ENCODE data around the gene RANBP1. TPM values are rescaled to one million over a fixed set of nuclear protein-coding genes. Genes with fewer than 3 reads are reported as not detected.

Gene RANBP1
- total and polyA plus RNA-seq, 2 of the 13 experiments (the other 11 are each of a cell fraction or from before 2014, with no cell fraction given): 181 to 492 TPM

DNA sequence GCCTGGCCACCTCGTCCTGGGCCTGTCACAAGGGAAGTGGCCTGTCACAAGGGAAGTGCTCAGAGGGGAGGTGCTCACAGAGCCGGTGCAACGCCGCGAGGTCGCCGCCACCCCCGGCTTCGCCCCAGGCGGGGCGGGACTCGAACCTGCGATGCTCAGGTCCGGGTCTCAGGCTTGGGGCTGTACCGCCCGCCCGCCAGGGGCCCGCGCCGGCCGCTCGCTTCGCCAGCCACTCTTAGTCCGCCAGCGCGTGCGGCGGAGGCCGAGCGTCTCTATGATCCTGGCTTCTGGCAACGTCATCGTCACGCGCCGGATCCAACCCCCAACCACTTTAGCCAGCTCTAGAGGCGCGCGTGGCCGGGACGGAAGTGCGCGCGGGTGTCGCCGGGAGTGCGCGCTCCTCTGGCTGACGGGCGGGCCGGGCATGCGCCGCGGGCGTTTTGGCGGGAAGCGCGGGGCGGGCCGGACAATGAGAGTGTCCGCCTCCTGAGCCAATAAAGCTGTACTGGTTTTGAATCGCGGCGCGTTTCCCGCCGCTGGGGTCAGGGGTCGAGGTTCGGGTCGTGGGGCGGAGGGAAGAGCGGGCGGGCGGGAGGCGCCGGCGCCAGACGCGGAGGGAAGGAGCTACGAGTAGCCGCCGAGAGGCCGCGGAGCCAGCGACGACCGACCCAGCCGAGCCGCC is 1.2 kb downstream of the RANBP1 start, which contains the start of gene TRMT2A (continued):
- TF ChIP-seq, protein P1, sequence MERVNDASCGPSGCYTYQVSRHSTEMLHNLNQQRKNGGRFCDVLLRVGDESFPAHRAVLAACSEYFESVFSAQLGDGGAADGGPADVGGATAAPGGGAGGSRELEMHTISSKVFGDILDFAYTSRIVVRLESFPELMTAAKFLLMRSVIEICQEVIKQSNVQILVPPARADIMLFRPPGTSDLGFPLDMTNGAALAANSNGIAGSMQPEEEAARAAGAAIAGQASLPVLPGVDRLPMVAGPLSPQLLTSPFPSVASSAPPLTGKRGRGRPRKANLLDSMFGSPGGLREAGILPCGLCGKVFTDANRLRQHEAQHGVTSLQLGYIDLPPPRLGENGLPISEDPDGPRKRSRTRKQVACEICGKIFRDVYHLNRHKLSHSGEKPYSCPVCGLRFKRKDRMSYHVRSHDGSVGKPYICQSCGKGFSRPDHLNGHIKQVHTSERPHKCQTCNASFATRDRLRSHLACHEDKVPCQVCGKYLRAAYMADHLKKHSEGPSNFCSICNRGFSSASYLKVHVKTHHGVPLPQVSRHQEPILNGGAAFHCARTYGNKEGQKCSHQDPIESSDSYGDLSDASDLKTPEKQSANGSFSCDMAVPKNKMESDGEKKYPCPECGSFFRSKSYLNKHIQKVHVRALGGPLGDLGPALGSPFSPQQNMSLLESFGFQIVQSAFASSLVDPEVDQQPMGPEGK (CRISPR knock-in tag; IDR thresholded peaks at IDR 0.05): peak; percentile 11; the same call in 1 of the 2 replicates
- peak; percentile 98 for TF ChIP-seq KAT8 (CRISPR knock-in tag; IDR thresholded peaks at IDR 0.05)
- TF ChIP-seq ZNF672 (CRISPR knock-in tag; IDR thresholded peaks at IDR 0.05): peak; percentile 86
- 0 out of 2 replicates have a peak, but pooled peaks have one; percentile 20 for TF ChIP-seq ZNF317 (CRISPR knock-in tag; IDR thresholded peaks at IDR 0.05)
- TF ChIP-seq SIN3A (IDR thresholded peaks at IDR 0.05; ENCODE audit: borderline replicate concordance, low read depth, low read length): peak; percentile 79; the same call in 1 of the 2 replicates
- TF ChIP-seq IRX3 (CRISPR knock-in tag; IDR thresholded peaks at IDR 0.05; ENCODE audit: borderline replicate concordance, low read depth): 0 out of 2 replicates have a peak, but pooled peaks have one; percentile 71
- TF ChIP-seq TAF15 (IDR thresholded peaks at IDR 0.05; ENCODE audit: low read depth, low read length, poor library complexity, severe bottlenecking): no peak
- TF ChIP-seq ZNF3 (CRISPR knock-in tag; IDR thresholded peaks at IDR 0.05): no peak
- TF ChIP-seq KLF16 (CRISPR knock-in tag; IDR thresholded peaks at IDR 0.05): peak in 1 of 2 experiments; percentile 34; a peak in 2 of 4 replicates
- TF ChIP-seq, protein P2, sequence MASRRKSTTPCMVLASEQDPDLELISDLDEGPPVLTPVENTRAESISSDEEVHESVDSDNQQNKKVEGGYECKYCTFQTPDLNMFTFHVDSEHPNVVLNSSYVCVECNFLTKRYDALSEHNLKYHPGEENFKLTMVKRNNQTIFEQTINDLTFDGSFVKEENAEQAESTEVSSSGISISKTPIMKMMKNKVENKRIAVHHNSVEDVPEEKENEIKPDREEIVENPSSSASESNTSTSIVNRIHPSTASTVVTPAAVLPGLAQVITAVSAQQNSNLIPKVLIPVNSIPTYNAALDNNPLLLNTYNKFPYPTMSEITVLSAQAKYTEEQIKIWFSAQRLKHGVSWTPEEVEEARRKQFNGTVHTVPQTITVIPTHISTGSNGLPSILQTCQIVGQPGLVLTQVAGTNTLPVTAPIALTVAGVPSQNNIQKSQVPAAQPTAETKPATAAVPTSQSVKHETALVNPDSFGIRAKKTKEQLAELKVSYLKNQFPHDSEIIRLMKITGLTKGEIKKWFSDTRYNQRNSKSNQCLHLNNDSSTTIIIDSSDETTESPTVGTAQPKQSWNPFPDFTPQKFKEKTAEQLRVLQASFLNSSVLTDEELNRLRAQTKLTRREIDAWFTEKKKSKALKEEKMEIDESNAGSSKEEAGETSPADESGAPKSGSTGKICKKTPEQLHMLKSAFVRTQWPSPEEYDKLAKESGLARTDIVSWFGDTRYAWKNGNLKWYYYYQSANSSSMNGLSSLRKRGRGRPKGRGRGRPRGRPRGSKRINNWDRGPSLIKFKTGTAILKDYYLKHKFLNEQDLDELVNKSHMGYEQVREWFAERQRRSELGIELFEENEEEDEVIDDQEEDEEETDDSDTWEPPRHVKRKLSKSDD (CRISPR knock-in tag; IDR thresholded peaks at IDR 0.05; ENCODE audit: low read depth): peak; percentile 83
- TF ChIP-seq STAT5B (CRISPR knock-in tag; IDR thresholded peaks at IDR 0.05): no peak
- peak; percentile 96 for TF ChIP-seq PHF20 (CRISPR knock-in tag; IDR thresholded peaks at IDR 0.05)
- TF ChIP-seq SP1 (IDR thresholded peaks at IDR 0.05): no peak
- peak; percentile 93 for TF ChIP-seq SP1 (CRISPR knock-in tag; IDR thresholded peaks at IDR 0.05)
- TF ChIP-seq, protein P3, sequence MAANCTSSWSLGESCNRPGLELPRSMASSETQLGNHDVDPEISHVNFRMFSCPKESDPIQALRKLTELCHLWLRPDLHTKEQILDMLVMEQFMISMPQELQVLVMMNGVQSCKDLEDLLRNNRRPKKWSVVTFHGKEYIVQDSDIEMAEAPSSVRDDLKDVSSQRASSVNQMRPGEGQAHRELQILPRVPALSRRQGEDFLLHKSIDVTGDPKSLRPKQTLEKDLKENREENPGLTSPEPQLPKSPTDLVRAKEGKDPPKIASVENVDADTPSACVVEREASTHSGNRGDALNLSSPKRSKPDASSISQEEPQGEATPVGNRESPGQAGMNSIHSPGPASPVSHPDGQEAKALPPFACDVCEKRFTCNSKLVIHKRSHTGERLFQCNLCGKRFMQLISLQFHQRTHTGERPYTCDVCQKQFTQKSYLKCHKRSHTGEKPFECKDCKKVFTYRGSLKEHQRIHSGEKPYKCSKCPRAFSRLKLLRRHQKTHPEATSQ (CRISPR knock-in tag; IDR thresholded peaks at IDR 0.05; ENCODE audit: borderline replicate concordance): peak; percentile 84; the same call in 1 of the 2 replicates
- peak; percentile 87 for TF ChIP-seq RBFOX2 (IDR thresholded peaks at IDR 0.05; ENCODE audit: low read depth, low read length)
- no peak for TF ChIP-seq FLYWCH1 (CRISPR knock-in tag; IDR thresholded peaks at IDR 0.05)
- no peak for TF ChIP-seq ZNF782 (CRISPR knock-in tag; IDR thresholded peaks at IDR 0.05; ENCODE audit: borderline replicate concordance)
- TF ChIP-seq ZNF543 (CRISPR knock-in tag; IDR thresholded peaks at IDR 0.05): 0 out of 2 replicates have a peak, but pooled peaks have one; percentile 22
- TF ChIP-seq TOE1 (CRISPR knock-in tag; IDR thresholded peaks at IDR 0.05): no peak
- TF ChIP-seq, protein P4, sequence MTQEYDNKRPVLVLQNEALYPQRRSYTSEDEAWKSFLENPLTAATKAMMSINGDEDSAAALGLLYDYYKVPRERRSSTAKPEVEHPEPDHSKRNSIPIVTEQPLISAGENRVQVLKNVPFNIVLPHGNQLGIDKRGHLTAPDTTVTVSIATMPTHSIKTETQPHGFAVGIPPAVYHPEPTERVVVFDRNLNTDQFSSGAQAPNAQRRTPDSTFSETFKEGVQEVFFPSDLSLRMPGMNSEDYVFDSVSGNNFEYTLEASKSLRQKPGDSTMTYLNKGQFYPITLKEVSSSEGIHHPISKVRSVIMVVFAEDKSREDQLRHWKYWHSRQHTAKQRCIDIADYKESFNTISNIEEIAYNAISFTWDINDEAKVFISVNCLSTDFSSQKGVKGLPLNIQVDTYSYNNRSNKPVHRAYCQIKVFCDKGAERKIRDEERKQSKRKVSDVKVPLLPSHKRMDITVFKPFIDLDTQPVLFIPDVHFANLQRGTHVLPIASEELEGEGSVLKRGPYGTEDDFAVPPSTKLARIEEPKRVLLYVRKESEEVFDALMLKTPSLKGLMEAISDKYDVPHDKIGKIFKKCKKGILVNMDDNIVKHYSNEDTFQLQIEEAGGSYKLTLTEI (CRISPR knock-in tag; conservative IDR thresholded peaks at IDR 0.05): no peak
